ENCODE data around the gene TRIO.

TRIO gene

GRCh38 chr5:14231156-14231555 lies 88.0 kb downstream of the TRIO start:
- no peak for DNase-seq (ENCODE audit: low read depth)
- no peak for TF ChIP-seq CTCF (IDR thresholded peaks at IDR 0.05; ENCODE audit: control insufficient read depth, extremely low read depth, insufficient read depth)
- no peak overlapping the region for H3K4me3 ChIP-seq (ENCODE audit: low read depth, low read length)

GRCh38 chr5:14231890-14232289 lies 88.7 kb downstream of the TRIO start:
- no peak for DNase-seq (ENCODE audit: low read depth)
- H3K4me3 ChIP-seq (ENCODE audit: low read depth, low read length) = no peak overlapping the region
- TF ChIP-seq CTCF (IDR thresholded peaks at IDR 0.05; ENCODE audit: control insufficient read depth, extremely low read depth, insufficient read depth) = no peak

- H3K4me3 ChIP-seq (ENCODE audit: low read depth, low read length) = no peak overlapping the region
- DNase-seq (ENCODE audit: low read depth) = no peak
- no peak for TF ChIP-seq CTCF (IDR thresholded peaks at IDR 0.05; ENCODE audit: control insufficient read depth, extremely low read depth, insufficient read depth)
Measured at GRCh38 chr5:14234204-14234603, 91.1 kb downstream of the TRIO start.

- no peak for DNase-seq (ENCODE audit: low read depth)
- H3K4me3 ChIP-seq (ENCODE audit: low read depth, low read length) = no peak overlapping the region
- TF ChIP-seq CTCF (IDR thresholded peaks at IDR 0.05; ENCODE audit: control insufficient read depth, extremely low read depth, insufficient read depth) = no peak
Measured at GRCh38 chr5:14235872-14236271, 92.7 kb downstream of the TRIO start.

GRCh38 chr5:14236757-14237156 lies 93.6 kb downstream of the TRIO start:
- no peak for DNase-seq (ENCODE audit: low read depth)
- no peak overlapping the region for H3K4me3 ChIP-seq (ENCODE audit: low read depth, low read length)
- no peak for TF ChIP-seq CTCF (IDR thresholded peaks at IDR 0.05; ENCODE audit: control insufficient read depth, extremely low read depth, insufficient read depth)

- no peak overlapping the region for H3K4me3 ChIP-seq (ENCODE audit: low read depth, low read length)
- TF ChIP-seq CTCF (IDR thresholded peaks at IDR 0.05; ENCODE audit: control insufficient read depth, extremely low read depth, insufficient read depth) = no peak
- no peak for DNase-seq (ENCODE audit: low read depth)
Measured at GRCh38 chr5:14237317-14238086, 94.4 kb downstream of the TRIO start.

GRCh38 chr5:14238272-14238671 lies 95.1 kb downstream of the TRIO start:
- no peak for DNase-seq (ENCODE audit: low read depth)
- TF ChIP-seq CTCF (IDR thresholded peaks at IDR 0.05; ENCODE audit: control insufficient read depth, extremely low read depth, insufficient read depth) = no peak
- H3K4me3 ChIP-seq (ENCODE audit: low read depth, low read length) = no peak overlapping the region
